ENCODE data around the gene PNPLA7. TPM values are rescaled to one million over a fixed set of nuclear protein-coding genes. Genes with fewer than 3 reads are reported as not detected.

Gene PNPLA7
- total RNA-seq, 1 donor from 2014 or later = 16.2 TPM

DNA sequence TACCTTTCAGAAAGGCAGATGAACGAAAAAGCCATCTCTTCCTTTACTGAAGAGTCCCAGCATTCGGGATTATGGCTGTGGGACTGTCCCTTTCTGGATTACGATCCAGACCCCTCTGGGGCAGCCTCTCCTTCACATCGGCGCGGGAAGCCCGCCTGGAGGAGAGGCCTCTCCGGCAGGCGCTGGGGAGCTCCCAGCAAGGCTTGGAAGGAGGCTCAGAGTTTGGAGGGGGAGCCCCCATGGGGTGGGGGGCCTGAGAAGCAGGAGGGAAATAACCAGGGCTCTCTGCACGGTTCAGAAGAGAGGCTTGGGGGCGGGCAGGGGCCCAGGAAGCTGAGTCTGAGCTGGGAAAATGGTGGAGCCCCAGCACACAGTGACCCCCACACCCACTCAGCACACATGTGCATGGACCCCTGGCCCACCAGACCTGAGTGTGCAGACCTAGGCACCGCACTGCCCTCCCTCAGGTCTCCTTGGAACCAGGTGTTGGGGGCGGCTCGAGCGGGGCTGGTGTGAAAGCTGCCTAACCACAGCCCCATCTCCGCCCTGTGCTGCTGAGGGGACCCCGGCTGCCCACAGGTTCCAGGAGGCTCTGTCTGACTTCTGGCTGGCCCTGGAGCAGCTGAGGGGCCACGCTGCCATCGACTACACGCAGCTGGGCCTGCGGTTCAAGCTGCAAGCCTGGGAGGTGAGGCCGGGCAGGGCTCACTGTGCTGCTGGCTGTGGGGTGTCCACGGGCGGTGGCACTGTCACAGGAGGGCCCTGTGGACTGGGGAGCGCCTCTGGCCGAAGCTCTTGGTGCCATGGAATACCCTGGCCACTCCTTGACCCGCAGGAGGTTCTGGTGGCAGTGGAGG, 122.5 kb downstream of the PNPLA7 start:
- Histone ChIP-seq H3K9me3 (no peaks in the 10 kb centered on the region), H3K4me1 (peaks cover 21% of the 10 kb centered on the region), H3K27ac (no peak overlapping the region), H3K27me3 (no peaks in the 10 kb centered on the region), H3K4me3 (no peak overlapping the region), H3K36me3 (no peaks in the 10 kb centered on the region)
- DNase-seq (ENCODE audit: extremely low spot score in 2 of 2) = no peak
- intact Hi-C loops (cut with DNase I) = no loop called here
- TF ChIP-seq, protein P1, sequence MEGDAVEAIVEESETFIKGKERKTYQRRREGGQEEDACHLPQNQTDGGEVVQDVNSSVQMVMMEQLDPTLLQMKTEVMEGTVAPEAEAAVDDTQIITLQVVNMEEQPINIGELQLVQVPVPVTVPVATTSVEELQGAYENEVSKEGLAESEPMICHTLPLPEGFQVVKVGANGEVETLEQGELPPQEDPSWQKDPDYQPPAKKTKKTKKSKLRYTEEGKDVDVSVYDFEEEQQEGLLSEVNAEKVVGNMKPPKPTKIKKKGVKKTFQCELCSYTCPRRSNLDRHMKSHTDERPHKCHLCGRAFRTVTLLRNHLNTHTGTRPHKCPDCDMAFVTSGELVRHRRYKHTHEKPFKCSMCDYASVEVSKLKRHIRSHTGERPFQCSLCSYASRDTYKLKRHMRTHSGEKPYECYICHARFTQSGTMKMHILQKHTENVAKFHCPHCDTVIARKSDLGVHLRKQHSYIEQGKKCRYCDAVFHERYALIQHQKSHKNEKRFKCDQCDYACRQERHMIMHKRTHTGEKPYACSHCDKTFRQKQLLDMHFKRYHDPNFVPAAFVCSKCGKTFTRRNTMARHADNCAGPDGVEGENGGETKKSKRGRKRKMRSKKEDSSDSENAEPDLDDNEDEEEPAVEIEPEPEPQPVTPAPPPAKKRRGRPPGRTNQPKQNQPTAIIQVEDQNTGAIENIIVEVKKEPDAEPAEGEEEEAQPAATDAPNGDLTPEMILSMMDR (IDR thresholded peaks at IDR 0.05) = no peak
- TF ChIP-seq POLR2AphosphoS5 (IDR thresholded peaks at IDR 0.05; ENCODE audit: insufficient read depth in 1 of 2, low read depth in 1 of 2) = no peak
- TF ChIP-seq POLR2A (IDR thresholded peaks at IDR 0.05) = no peak

DNA sequence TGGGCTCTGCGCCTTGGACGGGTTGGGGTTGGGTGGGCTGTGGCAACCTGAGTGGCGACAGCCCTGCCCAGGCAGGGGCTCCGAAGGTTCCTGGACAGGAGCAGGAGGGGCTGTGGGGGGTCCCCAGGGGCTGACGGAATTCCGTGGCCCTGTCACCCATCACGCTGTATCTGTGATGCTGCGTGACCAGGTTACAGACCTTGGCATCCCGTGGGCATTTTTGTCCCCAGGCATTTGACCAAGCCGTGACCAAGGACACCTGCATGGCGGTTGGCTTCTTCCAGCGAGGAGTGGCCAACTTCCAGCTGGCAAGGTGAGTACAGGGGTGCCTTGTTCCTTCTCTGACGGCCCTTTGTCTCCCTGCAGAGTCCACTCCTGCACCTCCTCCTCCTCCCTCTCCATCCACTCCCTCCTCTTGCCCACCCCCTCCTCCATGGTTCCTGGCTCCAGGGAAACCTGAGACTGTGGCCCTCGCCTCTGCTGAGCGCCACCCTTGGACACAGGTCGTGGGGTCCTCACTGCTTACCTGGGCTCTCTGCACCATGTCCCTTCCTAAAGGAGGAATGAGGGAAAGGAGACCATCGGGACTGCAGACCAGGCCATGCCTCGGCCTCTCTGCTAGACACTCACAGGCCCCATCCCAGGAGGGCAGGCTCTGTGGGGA, 124.1 kb downstream of the PNPLA7 start:
- H3K4me1 ChIP-seq = peaks cover 34% of the 10 kb centered on the region
- H3K4me3 ChIP-seq = no peak overlapping the region
- H3K36me3 ChIP-seq = no peaks in the 10 kb centered on the region
- intact Hi-C loops (cut with DNase I) = no loop called here
- H3K27ac ChIP-seq = no peak overlapping the region
- no peaks in the 10 kb centered on the region for H3K9me3 ChIP-seq
- no peaks in the 10 kb centered on the region for H3K27me3 ChIP-seq
- DNase-seq (ENCODE audit: extremely low spot score in 2 of 2) = no peak
- TF ChIP-seq, protein P1 (IDR thresholded peaks at IDR 0.05) = no peak
- no peak for TF ChIP-seq POLR2AphosphoS5 (IDR thresholded peaks at IDR 0.05; ENCODE audit: insufficient read depth in 1 of 2, low read depth in 1 of 2)
- no peak for TF ChIP-seq POLR2A (IDR thresholded peaks at IDR 0.05)

DNA sequence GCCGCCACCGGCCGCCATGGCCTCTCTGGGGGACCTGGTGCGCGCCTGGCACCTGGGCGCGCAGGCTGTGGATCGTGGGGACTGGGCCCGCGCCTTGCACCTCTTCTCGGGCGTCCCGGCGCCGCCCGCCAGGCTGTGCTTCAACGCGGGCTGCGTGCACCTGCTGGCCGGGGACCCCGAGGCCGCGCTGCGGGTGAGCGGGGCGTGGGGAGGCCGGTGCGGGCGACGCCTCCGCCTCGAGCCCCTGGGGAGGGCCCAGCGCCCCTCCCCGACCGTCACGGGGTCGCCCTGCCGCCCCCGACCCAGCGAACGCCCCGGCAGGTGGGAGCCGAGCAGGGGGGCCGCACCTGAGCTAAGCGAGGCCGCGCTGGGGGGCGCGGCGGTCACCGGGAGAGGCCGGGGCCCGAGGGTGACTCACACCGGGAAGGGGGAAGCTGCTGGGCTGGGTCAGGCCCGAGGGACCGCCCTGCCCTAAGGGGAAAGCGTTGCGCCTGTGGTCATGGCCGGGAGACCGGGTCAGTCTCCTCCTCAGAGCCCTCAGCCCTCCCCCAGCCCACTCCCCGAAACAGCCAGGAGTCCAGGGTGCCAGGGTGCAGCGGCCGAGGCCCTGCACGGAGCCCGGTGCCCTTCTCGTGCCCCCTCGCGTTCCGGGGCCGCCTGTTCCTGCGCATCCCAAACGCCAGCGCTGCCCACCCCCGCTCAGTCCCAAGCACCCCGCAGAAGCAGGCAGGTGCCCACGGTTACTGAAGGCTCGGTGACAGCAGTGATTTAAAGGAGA, 126.5 kb downstream of the PNPLA7 start:
- Histone ChIP-seq H3K27ac (peak overlapping the region; percentile 87), H3K4me3 (peak overlapping the region; percentile 84 to 95), H3K4me1 (peaks cover 34% of the 10 kb centered on the region), H3K27me3 (no peaks in the 10 kb centered on the region), H3K36me3 (no peaks in the 10 kb centered on the region), H3K9me3 (no peaks in the 10 kb centered on the region)
- DNase-seq (ENCODE audit: extremely low spot score in 2 of 2) = no peak
- TF ChIP-seq, protein P1 (IDR thresholded peaks at IDR 0.05) = no peak
- intact Hi-C loops (cut with DNase I) = no loop called here

DNA sequence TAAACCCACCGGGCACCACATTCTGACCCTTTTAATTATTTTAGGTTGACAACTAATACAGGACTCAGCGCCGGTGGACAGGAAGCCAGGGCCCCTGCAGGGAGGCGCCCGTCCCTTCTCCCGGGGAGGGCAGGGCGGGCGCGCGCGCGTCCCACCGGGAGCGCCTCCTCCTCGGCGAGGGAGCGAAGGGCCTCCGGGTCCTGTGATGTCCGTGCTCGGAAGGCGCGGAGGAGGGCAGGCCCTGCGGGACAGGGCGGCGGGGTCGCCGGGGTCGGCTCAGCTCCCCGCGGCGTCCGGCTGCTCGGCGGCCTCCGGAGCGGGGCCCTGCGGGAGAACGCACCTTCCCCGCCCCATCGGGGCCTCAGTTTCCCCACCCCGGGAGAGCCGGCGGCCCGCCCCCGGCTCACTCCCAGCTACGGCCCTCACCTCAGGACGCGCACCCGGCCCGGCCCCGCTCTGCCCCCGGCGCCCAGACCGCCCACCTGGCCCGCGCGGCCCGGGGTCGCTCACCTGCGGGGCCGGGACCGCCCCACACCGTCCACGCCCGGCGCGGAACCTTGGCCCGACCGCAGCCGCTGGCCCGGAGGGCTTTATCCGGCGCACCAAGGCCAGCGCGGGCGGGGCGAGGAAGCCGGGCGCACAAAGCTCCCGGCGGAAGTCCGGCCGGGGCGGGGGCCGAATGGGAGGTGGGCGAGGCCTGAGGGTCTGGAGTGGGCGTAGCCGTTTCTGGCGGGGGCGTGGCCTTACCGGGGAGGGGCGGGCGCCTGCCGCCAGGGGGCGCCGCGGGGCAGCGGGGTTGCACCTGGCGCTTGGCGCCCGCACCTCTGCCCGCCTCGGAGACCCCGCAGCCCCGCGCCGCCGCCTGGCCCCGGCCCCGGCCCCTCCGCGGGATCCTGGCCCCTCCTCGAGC, 127.3 kb downstream of the PNPLA7 start, which contains the start of the genes EXD3 and NOXA1:
EXD3 (minus strand) TSS at position 559 of the 910 bp plus-strand sequence. CDS start 27,805 bp downstream, outside the sequence.
NOXA1 (plus strand) TSS at position 790 of the 910 bp plus-strand sequence. CDS start 137 bp downstream, outside the sequence.
- Histone ChIP-seq H3K4me3 (peak within 1 kb of the TSS; percentile 84 to 95), H3K27ac (peak within 1 kb of the TSS; percentile 87), H3K9me3 (no peaks in the 10 kb centered on the region), H3K27me3 (no peaks in the 10 kb centered on the region), H3K36me3 (no peaks in the 10 kb centered on the region), H3K4me1 (peaks cover 34% of the 10 kb centered on the region)
- intact Hi-C loops (cut with DNase I) = no loop called here
- TF ChIP-seq POLR2A (IDR thresholded peaks at IDR 0.05) = no peak
- TF ChIP-seq POLR2AphosphoS5 (IDR thresholded peaks at IDR 0.05; ENCODE audit: insufficient read depth in 1 of 2, low read depth in 1 of 2) = no peak
- TF ChIP-seq, protein P1 (IDR thresholded peaks at IDR 0.05) = peak in 2 of 3 experiments; percentile 28 to 40
- no peak for DNase-seq (ENCODE audit: extremely low spot score in 2 of 2)
